Measurements from ENCODE around the gene PXMP4.

GRCh38 chr20:33679758-33680485 lies 40.2 kb downstream of the PXMP4 start:
- TF ChIP-seq CTCF (IDR thresholded peaks at IDR 0.05; ENCODE audit: low read depth, low read length) (no peak), EZH2phosphoT487 (IDR thresholded peaks at IDR 0.05; ENCODE audit: low read depth) (no peak)

Data from OCI-LY3 (cell line).